Heart right ventricle (tissue), 16 donors: Measurements from ENCODE around the gene EFCAB6. TPM values are rescaled to one million over a fixed set of nuclear protein-coding genes. Genes with fewer than 3 reads are reported as not detected.

Experiments used
- ATAC-seq, 8 donors: fragments of 200-7000 bp; cut with Tn5 transposase; one replicate each; pipeline ENCODE4 v1.9.1; 2020; ENCODE audit warnings: mild to moderate bottlenecking in 8 of 8, moderate library complexity in 8 of 8, moderate number of reproducible peaks in 1 of 8
- DNase-seq, 2 donors: peaks; one replicate each; pipeline ENCODE4 v3.0.0-alpha.2; 2020
- H3K27ac ChIP-seq, 10 donors: fragments of 200-600 bp; sonication (generic) in 2 of 10; one replicate each; pipeline versions ENCODE4 v1.5.0 to v1.8.0; 2020 to 2022; ENCODE audit warnings: mild to moderate bottlenecking in 3 of 10
- H3K27me3 ChIP-seq, 7 donors: fragments of 200-600 bp; one replicate each; pipeline ENCODE4 v1.8.0; 2021 to 2022; ENCODE audit warnings: mild to moderate bottlenecking in 2 of 7
- H3K36me3 ChIP-seq, 9 donors: fragments of 200-600 bp; sonication (generic) in 1 of 9; one replicate each; pipeline versions ENCODE4 v1.5.0 to v1.8.0; 2020 to 2022; ENCODE audit warnings: mild to moderate bottlenecking in 2 of 9
- H3K4me1 ChIP-seq, 9 donors: fragments of 200-600 bp; sonication (generic) in 1 of 9; one replicate each; pipeline versions ENCODE4 v1.5.0 to v1.8.0; 2020 to 2022; ENCODE audit warnings: mild to moderate bottlenecking in 4 of 9
- H3K4me3 ChIP-seq, 10 donors: fragments of 200-600 bp; sonication (generic) in 2 of 10; one replicate each; pipeline versions ENCODE4 v1.5.0 to v1.8.0; 2020 to 2022; ENCODE audit warnings: mild to moderate bottlenecking in 7 of 10, moderate library complexity in 2 of 10
- H3K9me3 ChIP-seq, 11 donors: fragments of 200-600 bp in 10 of 11; sonication (generic) in 2 of 11; one replicate each; pipeline versions ENCODE4 v1.5.0 to v1.8.0; 2013 to 2022; ENCODE audit warnings: mild to moderate bottlenecking in 2 of 11, control low read depth in 1 of 11, moderate library complexity in 1 of 11
- WGBS, 2 donors: extraction: QIAGEN DNeasy Blood & Tissue Kit; methylation state at CpG; one replicate each; pipeline ENCODE4 v1.1.7; 2013; ENCODE audit warnings: inconsistent platforms in 1 of 2; 5-methylcytosine and 5-hydroxymethylcytosine counted together
- intact Hi-C, 10 donors: fragments of 100-400 bp; cut with DNase I; formaldehyde crosslinking; loops; one replicate each; pipeline versions ENCODE4 v1.11.1 to v1.14.2; 2022
- polyA plus RNA-seq, 2 donors: library from polyadenylated mRNA; stranded (reverse); fragments of 200-250 nt; gene quantifications; one replicate each; pipeline ENCODE4 v1.2.3, GENCODE V29; 2013
- total RNA-seq, 10 donors: library from RNA; stranded (reverse); fragmentation: NEBNext Ultra II Directional in 3 of 10; extraction: Animal tissue kit (Norgen Biotek cat#: 25700) in 3 of 10; gene quantifications; one replicate each; pipeline versions ENCODE4 v1.2.1 to v1.2.4, GENCODE V29; 2021 to 2023
- TF ChIP-seq, protein P1 (sequence below), 9 donors: fragments of 200-600 bp; sonication (generic) in 2 of 9; IDR thresholded peaks; one replicate each; pipeline versions ENCODE4 v1.5.0 to v1.8.0; 2021 to 2022; ENCODE audit warnings: antibody characterized with exemption in 9 of 9, mild to moderate bottlenecking in 5 of 9, moderate library complexity in 1 of 9
- donor health status: Arrhythmogenic right ventricular cardiomyopathy.
- donor health status: ischemic (EF 13 %, LVEDD 7.1; RV severe dilation, severe dysfunction).
- donor health status: healthy with polysubstance abuse.
- donor health status: DM: no; HTN: yes; CAD: no.
- donor health status: DM: no; HTN: no; CAD: no.
- donor health status: ischemic (EF 25% LVEDD 6.9; RV normal size, moderate dysfunction).
- donor health status: ischemic (EF 25% LVEDD 5.7; RV mildly dilated, moderate dysfunction).
- donor health status: healthy.
- donor health status: DM: yes; HTN: yes; CAD: no.
- donor health status: Ischemic cardiomyopathy.
- donor health status: ischemic (EF 35%, LVEDD 5.7; RV mildly dilated, moderate dysfunction).
- donor health status: nonischemic (EF 11% LVEDD 7.7; RV severe dilation, severe dysfunction).
- donor health status: DM: yes; HTN: yes; CAD: no.
- donor health status: PGD.
- donor health status: ischemic (EF 29% LVEDD 5.4; RV normal size, mild dysfunction).
- donor health status: nonischemic (EF 23%, LVEDD 6.1; RV moderate dilation, normal function).

The EFCAB6 gene
- total and polyA plus RNA-seq, 12 donors: 0.25 to 4.3 (median 1.8) TPM

DNA sequence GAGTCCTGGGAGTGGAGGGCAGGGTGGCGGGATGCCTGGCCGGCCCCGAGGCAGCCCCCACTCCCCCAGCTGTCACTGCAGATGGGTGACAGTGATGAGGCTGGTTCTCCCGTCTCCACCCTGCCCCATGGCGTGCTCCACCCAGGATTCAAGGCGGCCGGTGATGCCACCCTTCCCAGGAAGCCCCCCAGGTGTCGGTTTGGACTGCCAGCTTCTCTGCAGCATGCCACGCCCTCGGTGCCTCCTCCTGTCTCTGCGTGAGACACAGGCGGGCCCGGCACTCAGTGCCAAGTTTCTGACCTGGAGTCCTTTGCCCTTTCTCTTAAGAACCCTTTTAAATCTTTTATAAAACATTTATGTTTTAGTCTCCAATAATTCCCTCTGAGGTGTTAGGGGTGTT, 328.8 kb downstream of the EFCAB6 start:
- Histone ChIP-seq H3K36me3 (no peaks in the 10 kb centered on the region), H3K27me3 (peaks cover 0 to 56% (median 34%) of the 10 kb centered on the region in 7 donors), H3K4me1 (peaks cover 0 to 8% (median 0%) of the 10 kb centered on the region in 9 donors), H3K4me3 (no peak overlapping the region), H3K9me3 (no peaks in the 10 kb centered on the region), H3K27ac (no peak overlapping the region)
- intact Hi-C loops: no loop called here
- WGBS, 2 donors: 74 to 84% methylated on average over 13 of the region's 13 CpGs
- ATAC-seq (no peak), DNase-seq (no peak)
- TF ChIP-seq, protein P1, sequence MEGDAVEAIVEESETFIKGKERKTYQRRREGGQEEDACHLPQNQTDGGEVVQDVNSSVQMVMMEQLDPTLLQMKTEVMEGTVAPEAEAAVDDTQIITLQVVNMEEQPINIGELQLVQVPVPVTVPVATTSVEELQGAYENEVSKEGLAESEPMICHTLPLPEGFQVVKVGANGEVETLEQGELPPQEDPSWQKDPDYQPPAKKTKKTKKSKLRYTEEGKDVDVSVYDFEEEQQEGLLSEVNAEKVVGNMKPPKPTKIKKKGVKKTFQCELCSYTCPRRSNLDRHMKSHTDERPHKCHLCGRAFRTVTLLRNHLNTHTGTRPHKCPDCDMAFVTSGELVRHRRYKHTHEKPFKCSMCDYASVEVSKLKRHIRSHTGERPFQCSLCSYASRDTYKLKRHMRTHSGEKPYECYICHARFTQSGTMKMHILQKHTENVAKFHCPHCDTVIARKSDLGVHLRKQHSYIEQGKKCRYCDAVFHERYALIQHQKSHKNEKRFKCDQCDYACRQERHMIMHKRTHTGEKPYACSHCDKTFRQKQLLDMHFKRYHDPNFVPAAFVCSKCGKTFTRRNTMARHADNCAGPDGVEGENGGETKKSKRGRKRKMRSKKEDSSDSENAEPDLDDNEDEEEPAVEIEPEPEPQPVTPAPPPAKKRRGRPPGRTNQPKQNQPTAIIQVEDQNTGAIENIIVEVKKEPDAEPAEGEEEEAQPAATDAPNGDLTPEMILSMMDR (IDR thresholded peaks at IDR 0.05): no peak

DNA sequence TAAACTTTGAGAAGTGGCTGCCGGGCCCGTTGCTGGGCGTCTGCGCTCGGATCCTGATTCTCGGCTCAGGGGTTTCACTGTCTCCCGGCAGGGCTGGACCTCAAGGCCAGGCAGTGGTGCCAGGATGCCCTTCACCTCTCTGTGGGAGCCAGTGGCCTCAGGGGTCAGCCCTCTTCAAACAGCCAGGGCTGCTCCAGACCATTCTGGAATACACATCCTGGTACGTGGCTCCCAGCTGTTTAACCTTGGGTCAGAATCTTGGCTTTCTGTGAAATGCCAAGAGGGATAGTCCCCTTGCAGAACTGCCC, 329.8 kb downstream of the EFCAB6 start:
- intact Hi-C loops: no loop called here
- DNase-seq (no peak), ATAC-seq (no peak)
- Histone ChIP-seq H3K4me1 (peaks cover 0 to 8% (median 0%) of the 10 kb centered on the region in 9 donors), H3K27ac (no peak overlapping the region), H3K4me3 (peak overlapping the region in 1 of 10 donors; percentile 45), H3K27me3 (peaks cover 0 to 49% (median 25%) of the 10 kb centered on the region in 7 donors), H3K9me3 (no peaks in the 10 kb centered on the region), H3K36me3 (no peaks in the 10 kb centered on the region)
- TF ChIP-seq, protein P1 (IDR thresholded peaks at IDR 0.05): no peak
- 49 to 72% methylated on average over 8 of the region's 8 CpGs for WGBS, 2 donors

DNA sequence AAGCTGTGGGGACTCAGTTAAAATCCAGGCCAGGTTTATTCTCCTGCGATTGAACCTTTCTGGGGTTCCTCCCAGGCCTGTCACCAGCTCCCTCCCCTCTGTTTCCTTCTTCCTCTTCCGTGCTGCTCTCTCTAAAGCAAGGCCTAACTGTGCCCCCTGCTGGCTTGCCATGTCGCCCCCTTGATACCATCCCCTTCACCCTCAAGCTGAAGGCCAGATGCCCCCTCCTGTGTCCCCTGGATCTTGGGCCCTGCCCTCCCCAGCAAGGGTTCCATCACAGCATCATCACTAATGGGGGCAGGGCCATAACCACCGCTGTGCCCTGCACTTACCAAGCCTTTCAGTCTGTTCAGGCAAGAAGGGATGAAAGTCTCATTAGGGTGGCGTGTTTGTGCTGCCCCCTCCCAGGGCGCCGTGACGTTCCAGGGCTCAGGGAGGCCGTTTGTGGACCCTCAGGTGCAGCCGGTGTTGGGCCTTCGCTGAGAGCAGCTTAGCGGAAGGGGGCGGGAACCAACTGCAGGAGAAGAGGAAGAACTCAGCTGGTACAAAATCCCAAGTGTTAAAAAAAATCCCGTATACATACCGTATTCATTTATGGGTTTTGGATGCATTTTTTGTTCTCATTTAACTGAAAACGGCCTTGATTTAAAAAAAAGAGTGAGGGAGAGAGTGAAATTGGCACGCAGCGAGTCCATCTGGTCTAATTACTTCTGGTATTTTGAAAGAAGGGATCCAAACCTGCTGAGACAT, 330.4 kb downstream of the EFCAB6 start:
- no peak for ATAC-seq
- DNase-seq: no peak
- 38 to 45% methylated on average over 18 of the region's 18 CpGs for WGBS, 2 donors
- TF ChIP-seq, protein P1 (IDR thresholded peaks at IDR 0.05): peak in 4 of 9 donors; percentile 11 to 28 (median 20)
- peaks cover 0 to 45% (median 22%) of the 10 kb centered on the region in 7 donors for H3K27me3 ChIP-seq
- peak overlapping the region in 1 of 10 donors; percentile 45 for H3K4me3 ChIP-seq
- no peaks in the 10 kb centered on the region for H3K36me3 ChIP-seq
- no peaks in the 10 kb centered on the region for H3K9me3 ChIP-seq
- intact Hi-C loops: no loop called here
- peaks cover 0 to 8% (median 0%) of the 10 kb centered on the region in 9 donors for H3K4me1 ChIP-seq
- no peak overlapping the region for H3K27ac ChIP-seq

DNA sequence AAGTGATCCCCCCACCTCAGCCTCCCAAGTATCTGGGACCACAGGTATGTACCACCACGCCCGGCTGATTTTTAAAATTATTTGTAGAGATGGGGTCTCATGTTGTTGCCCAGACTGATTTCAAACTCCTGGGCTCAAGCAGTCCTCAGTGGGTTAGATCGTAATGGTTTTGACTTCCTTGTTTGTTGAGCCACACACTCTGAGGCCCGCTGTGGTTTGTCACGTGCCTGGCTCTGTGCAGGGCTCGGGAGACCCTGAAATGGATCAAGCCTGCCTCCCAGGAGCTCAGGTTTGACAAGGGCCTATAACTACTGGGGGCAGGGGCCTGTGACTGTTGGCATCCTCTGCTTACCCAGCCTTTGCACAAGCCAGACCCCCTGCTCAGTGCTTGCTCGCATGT, 332.1 kb downstream of the EFCAB6 start:
- DNase-seq (no peak), ATAC-seq (no peak)
- Histone ChIP-seq H3K27ac (no peak overlapping the region), H3K36me3 (no peaks in the 10 kb centered on the region), H3K4me1 (peaks cover 0 to 8% (median 0%) of the 10 kb centered on the region in 9 donors), H3K4me3 (no peak overlapping the region), H3K27me3 (peaks cover 0 to 27% (median 11%) of the 10 kb centered on the region in 7 donors), H3K9me3 (no peaks in the 10 kb centered on the region)
- 76 to 79% methylated on average over 7 of the region's 7 CpGs for WGBS, 2 donors
- intact Hi-C loops: no loop called here
- TF ChIP-seq, protein P1 (IDR thresholded peaks at IDR 0.05): no peak
